Common myeloid progenitor, CD34-positive (primary cell): ENCODE measurements around the gene MITF.

Experiments
- CTCF ChIA-PET: fragments of 350-600 bp; sonication (Branson Sonifier 250); formaldehyde crosslinking; loops from one replicate; lab custom pipeline; 2021; ENCODE audit warnings: antibody characterized with exemption; lab: Charles Lee
- POLR2A ChIA-PET: fragments of 350-600 bp; sonication (Branson Sonifier 250); formaldehyde crosslinking; loops from one replicate; lab custom pipeline; 2021; ENCODE audit warnings: antibody characterized with exemption; lab: Charles Lee
- DNase-seq, 3 donors: peaks; one replicate each; pipeline versions ENCODE4 v3.0.0 to v3.0.0-alpha.2; 2013
- H3K27ac ChIP-seq, 2 experiments: 1 replicate in 1 of 2; 2 replicates in 1 of 2; pipeline ENCODE4 v1.7.0; 2013; ENCODE audit warnings: inconsistent platforms in 2 of 2, low read length in 2 of 2, mild to moderate bottlenecking in 2 of 2, low read depth in 1 of 2, moderate library complexity in 1 of 2; ENCODE audit not compliant: severe bottlenecking in 2 of 2, insufficient read depth in 1 of 2, poor library complexity in 1 of 2
- H3K27me3 ChIP-seq, 5 experiments: replicated peaks in 2 of 5; 1 replicate in 3 of 5; 2 replicates in 2 of 5; pipeline versions ENCODE4 v1.6.1 to v1.7.0; 2013; ENCODE audit warnings: low read length in 4 of 5, mild to moderate bottlenecking in 2 of 5, moderate library complexity in 2 of 5, inconsistent platforms in 1 of 5; ENCODE audit not compliant: insufficient read depth in 5 of 5, control insufficient read depth in 4 of 5
- H3K36me3 ChIP-seq, 4 experiments: 1 replicate in 2 of 4; 2 replicates in 2 of 4; pipeline versions ENCODE4 v1.6.1 to v1.7.0; 2013; ENCODE audit warnings: low read length in 3 of 4, control low read depth in 1 of 4, mild to moderate bottlenecking in 1 of 4; ENCODE audit not compliant: control insufficient read depth in 4 of 4, insufficient read depth in 4 of 4
- H3K4me1 ChIP-seq, 4 experiments: 1 replicate in 3 of 4; 2 replicates in 1 of 4; pipeline versions ENCODE4 v1.6.1 to v1.7.1; 2013; ENCODE audit warnings: low read length in 3 of 4, mild to moderate bottlenecking in 3 of 4, control low read depth in 1 of 4, inconsistent platforms in 1 of 4, moderate library complexity in 1 of 4; ENCODE audit not compliant: control insufficient read depth in 4 of 4, insufficient read depth in 4 of 4; ENCODE audit errors: control extremely low read depth in 1 of 4
- H3K4me3 ChIP-seq, 7 experiments: 1 replicate in 4 of 7; 2 replicates in 3 of 7; pipeline versions ENCODE4 v1.5.1 to v1.7.0; 2013; ENCODE audit warnings: mild to moderate bottlenecking in 7 of 7, low read length in 6 of 7, moderate library complexity in 6 of 7, inconsistent platforms in 2 of 7, low read depth in 2 of 7, control low read depth in 1 of 7; ENCODE audit not compliant: insufficient read depth in 4 of 7, control insufficient read depth in 1 of 7; ENCODE audit errors: extremely low read depth in 1 of 7
- H3K9me3 ChIP-seq, 5 experiments: 1 replicate in 4 of 5; 2 replicates in 1 of 5; pipeline versions ENCODE4 v1.6.1 to v1.7.1; 2013; ENCODE audit warnings: low read length in 4 of 5, mild to moderate bottlenecking in 2 of 5, inconsistent platforms in 1 of 5, low read depth in 1 of 5, moderate library complexity in 1 of 5; ENCODE audit not compliant: control insufficient read depth in 4 of 5, insufficient read depth in 2 of 5; ENCODE audit errors: control extremely low read depth in 1 of 5
- WGBS: methylation state at CpG from one replicate; pipeline ENCODE4 v1.1.5; 2013; ENCODE audit not compliant: insufficient coverage; 5-methylcytosine and 5-hydroxymethylcytosine counted together

MITF gene

DNA sequence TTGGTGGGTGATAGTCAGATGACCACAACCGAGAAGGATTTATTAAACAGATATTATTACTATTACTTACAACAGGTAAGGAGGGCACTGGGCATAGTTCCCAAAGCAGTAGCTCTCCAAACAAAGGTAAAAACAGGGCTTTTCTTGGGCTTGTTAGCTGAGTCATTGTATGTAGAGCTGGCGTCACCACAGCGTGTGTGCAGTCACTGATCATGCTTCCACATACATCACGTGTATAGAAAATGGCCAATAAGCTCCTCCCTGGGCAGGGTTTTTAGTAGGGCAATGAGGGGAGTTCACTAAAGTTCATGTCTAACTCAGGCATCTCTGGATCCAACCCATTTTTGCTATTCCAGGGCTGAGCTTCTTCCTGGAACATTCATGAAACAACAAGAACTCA, 254.5 kb downstream of the MITF start:
- no peak overlapping the region for H3K27ac ChIP-seq
- H3K36me3 ChIP-seq, result no peaks in the 10 kb centered on the region
- POLR2A ChIA-PET, result no interaction called here
- DNase-seq, result no peak
- H3K9me3 ChIP-seq, result no peaks in the 10 kb centered on the region
- no peaks in the 10 kb centered on the region for H3K27me3 ChIP-seq
- no peaks in the 10 kb centered on the region for H3K4me1 ChIP-seq
- 94% methylated on average over 3 of the region's 4 CpGs for WGBS
- no peak overlapping the region for H3K4me3 ChIP-seq
- CTCF ChIA-PET, result no interaction called here

DNA sequence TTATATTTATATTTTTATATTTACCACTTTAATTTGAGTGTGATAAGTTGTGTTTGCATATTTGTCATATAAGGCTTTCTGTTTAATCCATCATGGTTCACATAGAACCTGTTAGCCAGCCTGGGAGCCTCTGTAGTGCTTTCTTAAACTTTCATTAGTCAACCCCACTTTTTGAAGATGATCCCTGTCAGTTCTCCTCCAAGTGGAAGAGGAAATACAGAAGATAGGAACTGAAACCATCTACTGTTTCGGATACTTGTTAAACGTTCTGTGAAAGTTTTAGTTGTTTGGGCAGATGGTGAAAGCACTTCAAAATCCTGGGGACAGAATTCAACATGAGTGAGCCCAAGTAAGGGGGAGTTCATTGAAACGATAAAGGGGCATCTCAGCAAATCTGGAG, 255.7 kb downstream of the MITF start:
- H3K27ac ChIP-seq, result no peak overlapping the region
- ChIA-PET CTCF (no interaction called here), POLR2A (no interaction called here)
- DNase-seq, result no peak
- H3K9me3 ChIP-seq, result peaks cover 0 to 4% (median 0%) of the 10 kb centered on the region in 5 experiments
- H3K36me3 ChIP-seq, result no peaks in the 10 kb centered on the region
- no peaks in the 10 kb centered on the region for H3K4me1 ChIP-seq
- 84% methylated on average over 3 of the region's 3 CpGs for WGBS
- H3K27me3 ChIP-seq, result no peaks in the 10 kb centered on the region
- H3K4me3 ChIP-seq, result no peak overlapping the region

DNA sequence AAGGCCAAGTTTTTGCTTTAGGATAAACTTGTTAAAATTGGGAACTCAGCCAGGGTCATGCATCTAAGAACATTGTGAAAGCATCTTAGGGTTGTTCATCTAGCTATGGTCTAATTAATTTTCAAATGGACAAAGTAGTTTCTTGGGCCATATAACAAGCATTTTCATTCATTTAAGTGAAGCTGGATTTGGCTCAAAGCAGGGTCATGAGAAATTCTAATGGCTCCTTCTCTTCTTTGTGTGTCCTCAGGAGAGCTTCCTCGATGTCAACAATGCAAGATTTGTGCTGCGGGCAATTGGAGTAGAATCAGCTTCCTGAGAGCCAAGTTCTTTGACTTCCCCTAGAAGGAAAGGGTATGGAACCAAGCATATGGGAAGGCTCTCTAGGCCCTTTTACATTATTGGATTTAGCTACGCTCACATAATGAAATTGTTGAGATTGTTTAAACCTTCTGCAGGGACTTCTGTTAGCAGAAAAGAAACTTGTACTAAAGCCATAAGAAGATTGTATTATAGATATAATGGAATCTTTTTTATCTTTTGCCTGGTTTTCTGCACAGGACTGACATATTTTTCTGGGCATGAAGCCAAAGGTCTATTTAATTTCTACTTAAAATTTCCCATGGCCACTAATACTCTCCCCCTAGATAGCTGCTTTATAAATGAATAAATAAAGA, 258.5 kb downstream of the MITF start:
- POLR2A ChIA-PET, result no interaction called here
- Histone ChIP-seq H3K9me3 (peaks cover 0 to 4% (median 0%) of the 10 kb centered on the region in 5 experiments), H3K27ac (no peak overlapping the region), H3K27me3 (no peaks in the 10 kb centered on the region), H3K36me3 (no peaks in the 10 kb centered on the region), H3K4me3 (no peak overlapping the region), H3K4me1 (no peaks in the 10 kb centered on the region)
- CTCF ChIA-PET, result no interaction called here
- WGBS, result 100% methylated on average over 1 of the region's 3 CpGs
- no peak for DNase-seq

DNA sequence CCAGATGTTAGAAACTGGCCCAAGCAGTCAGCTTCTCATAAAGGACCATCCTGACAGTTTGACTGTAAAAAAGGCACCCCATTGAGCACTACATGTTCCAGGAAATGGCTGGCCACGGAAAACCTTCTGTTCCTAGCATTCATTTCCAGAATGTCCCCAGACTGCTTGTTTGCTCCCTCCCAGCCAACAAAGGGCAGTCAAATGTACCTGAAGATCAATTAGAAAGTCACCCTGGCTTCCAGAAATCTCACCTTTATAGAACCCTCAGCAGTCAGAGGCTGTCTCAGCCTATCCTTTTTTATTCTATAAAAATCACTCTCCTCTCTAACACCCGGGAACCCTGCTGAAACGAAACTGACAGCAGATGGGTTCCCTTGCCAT, 259.5 kb downstream of the MITF start:
- Histone ChIP-seq H3K4me3 (no peak overlapping the region), H3K27me3 (no peaks in the 10 kb centered on the region), H3K4me1 (no peaks in the 10 kb centered on the region), H3K27ac (no peak overlapping the region), H3K36me3 (no peaks in the 10 kb centered on the region), H3K9me3 (peaks cover 0 to 4% (median 0%) of the 10 kb centered on the region in 5 experiments)
- no peak for DNase-seq
- POLR2A ChIA-PET, result no interaction called here
- CTCF ChIA-PET, result no interaction called here
- 70% methylated on average over 3 of the region's 3 CpGs for WGBS

DNA sequence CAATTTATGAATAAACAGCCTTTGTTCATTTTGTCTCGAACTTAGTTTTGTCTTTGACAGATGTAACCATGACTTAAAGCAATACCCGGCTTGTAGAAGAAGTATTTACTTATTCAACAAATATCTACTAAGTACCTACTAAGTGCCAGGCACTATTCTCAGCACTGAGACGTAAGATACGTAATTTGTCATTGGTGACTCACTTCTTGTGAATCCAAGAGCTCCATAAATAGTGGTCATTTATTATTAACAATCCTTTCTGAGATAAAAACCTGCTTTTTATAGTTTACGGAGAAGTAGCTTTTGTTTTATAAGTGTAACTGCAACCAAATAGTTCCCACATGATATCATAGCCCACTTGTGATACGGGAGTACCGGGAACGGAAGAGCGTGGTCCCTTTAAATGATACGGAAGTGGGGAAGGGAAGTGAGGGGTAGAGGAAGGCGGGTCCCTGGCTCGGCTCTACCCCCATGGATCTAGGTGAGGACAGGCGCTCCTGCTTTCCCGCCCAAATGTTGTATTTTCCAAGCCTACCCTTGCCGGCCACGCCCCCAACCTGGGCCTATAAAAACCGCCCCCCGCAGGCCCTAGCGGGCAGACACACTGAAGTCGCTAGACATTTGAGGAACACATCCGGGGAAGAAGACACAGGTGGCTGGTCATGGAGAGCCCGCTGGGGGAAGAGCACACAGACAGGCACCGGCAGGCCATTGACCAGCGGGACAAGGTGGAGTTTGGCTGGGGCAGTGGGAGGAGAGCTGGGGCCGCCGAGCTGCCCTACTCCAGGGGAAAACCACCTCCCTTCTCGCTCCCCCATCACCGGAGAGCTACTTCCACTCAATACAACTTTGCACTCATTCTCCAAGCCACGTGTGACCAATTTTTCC, 260.1 kb downstream of the MITF start, which contains the start of gene SAMMSON:
Gene SAMMSON, plus strand, starts transcription at position 594 of the 888 bp plus-strand sequence.
- DNase-seq, result no peak
- CTCF ChIA-PET, result no interaction called here
- H3K4me3 ChIP-seq, result no peak within 1 kb of the TSS
- no peaks in the 10 kb centered on the region for H3K27me3 ChIP-seq
- H3K9me3 ChIP-seq, result peaks cover 0 to 4% (median 0%) of the 10 kb centered on the region in 5 experiments
- H3K4me1 ChIP-seq, result no peaks in the 10 kb centered on the region
- no peak within 1 kb of the TSS for H3K27ac ChIP-seq
- POLR2A ChIA-PET, result no interaction called here
- 96% methylated on average over 14 of the region's 29 CpGs for WGBS
- H3K36me3 ChIP-seq, result no peaks in the 10 kb centered on the region

DNA sequence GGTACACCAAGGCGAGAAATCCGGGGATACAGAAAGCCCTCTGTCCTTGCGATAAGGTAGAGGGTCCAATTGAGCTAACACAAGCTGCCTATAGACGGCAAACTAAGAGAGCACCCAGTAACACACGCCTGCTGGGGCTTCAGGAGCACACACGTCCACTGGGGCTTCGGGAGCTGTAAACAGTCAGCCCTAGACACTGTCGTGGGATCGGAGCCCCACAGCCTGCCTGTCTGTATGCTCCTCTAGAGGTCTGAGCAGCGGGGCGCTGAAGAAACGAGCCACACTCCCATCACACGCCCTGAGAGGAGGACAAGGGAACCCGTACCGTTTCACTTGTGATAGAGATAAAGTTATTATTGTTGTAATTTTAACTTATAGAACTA, 260.8 kb downstream of the MITF start:
- no peaks in the 10 kb centered on the region for H3K4me1 ChIP-seq
- no peaks in the 10 kb centered on the region for H3K27me3 ChIP-seq
- H3K4me3 ChIP-seq, result no peak overlapping the region
- ChIA-PET POLR2A (no interaction called here), CTCF (no interaction called here)
- H3K9me3 ChIP-seq, result peaks cover 0 to 4% (median 0%) of the 10 kb centered on the region in 5 experiments
- WGBS, result 99% methylated on average over 9 of the region's 15 CpGs
- no peak overlapping the region for H3K27ac ChIP-seq
- no peak for DNase-seq
- no peaks in the 10 kb centered on the region for H3K36me3 ChIP-seq

DNA sequence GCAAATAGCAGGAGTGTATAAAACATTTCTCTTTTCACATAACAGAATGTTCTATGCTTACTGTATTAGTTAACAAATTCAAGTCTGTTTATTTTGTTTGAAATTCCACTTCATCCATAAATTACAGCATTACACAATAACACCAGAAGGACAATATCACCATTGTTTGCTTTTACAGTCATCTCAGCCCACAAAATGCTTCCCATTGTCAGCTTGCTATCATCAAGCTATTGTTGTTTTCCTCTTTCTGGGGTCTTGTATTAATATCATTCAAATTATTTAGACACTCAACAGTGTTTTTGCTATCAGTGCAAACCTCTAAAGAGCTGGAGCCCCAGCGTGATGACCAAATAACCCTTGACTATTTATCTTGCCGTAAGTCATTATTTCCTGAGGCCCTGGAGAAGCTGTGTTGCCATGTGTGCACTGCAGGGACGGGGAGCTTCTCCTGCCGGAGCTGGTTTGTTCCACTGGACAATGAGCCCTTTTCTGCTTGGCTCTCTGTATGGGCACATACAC, 261.4 kb downstream of the MITF start:
- Histone ChIP-seq H3K36me3 (no peaks in the 10 kb centered on the region), H3K27ac (no peak overlapping the region), H3K4me1 (peaks cover 0 to 3% (median 1%) of the 10 kb centered on the region in 4 experiments), H3K27me3 (no peaks in the 10 kb centered on the region), H3K4me3 (no peak overlapping the region), H3K9me3 (peaks cover 0 to 4% (median 0%) of the 10 kb centered on the region in 5 experiments)
- POLR2A ChIA-PET, result no interaction called here
- CTCF ChIA-PET, result no interaction called here
- WGBS, result 96% methylated on average over 4 of the region's 4 CpGs
- no peak for DNase-seq
